ENCODE results near the gene ATP11A. TPM values are rescaled to one million over a fixed set of nuclear protein-coding genes. Genes with fewer than 3 reads are reported as not detected.

Gene ATP11A
- total and polyA plus RNA-seq, 2 experiments from 2014 or later, result 28.7 to 30.8 TPM

GRCh38 chr13:112769615-112770014 is 79.8 kb downstream of the ATP11A start:
- Histone ChIP-seq H4K20me1 (ENCODE audit: insufficient read depth, poor library complexity, severe bottlenecking) (peaks cover 18% of the 10 kb centered on the region), H3K4me3 (no peak overlapping the region), H3K27me3 (no peaks in the 10 kb centered on the region), H3K9me2 (replicated peaks; ENCODE audit: insufficient read depth) (no peaks in the 10 kb centered on the region), H3K4me2 (no peak overlapping the region), H3K9me3 (ENCODE audit: low read depth) (no peaks in the 10 kb centered on the region), H3K4me1 (ENCODE audit: insufficient read depth) (peaks cover 6% of the 10 kb centered on the region), H3K27ac (no peak overlapping the region), H3K79me2 (peaks cover 64% of the 10 kb centered on the region), H2AFZ (no peak overlapping the region), H3K36me3 (replicated peaks; ENCODE audit: insufficient read depth, low read depth) (no peaks in the 10 kb centered on the region)
- TF ChIP-seq EZH2phosphoT487 (IDR thresholded peaks at IDR 0.05; ENCODE audit: low read depth, severe bottlenecking, unreplicated experiment) (no peak), EZH2 (IDR thresholded peaks at IDR 0.05; ENCODE audit: borderline replicate concordance) (no peak), CTCF (IDR thresholded peaks at IDR 0.05; ENCODE audit: poor library complexity) (no peak)
- WGBS (ENCODE audit: low lambda C conversion rate, missing lambda C conversion rate), result 83% methylated on average over 18 of the region's 18 CpGs
- no peak for DNase-seq (ENCODE audit: low spot score)

GRCh38 chr13:112770504-112770903 is 80.7 kb downstream of the ATP11A start:
- Histone ChIP-seq H3K36me3 (replicated peaks; ENCODE audit: insufficient read depth, low read depth) (no peaks in the 10 kb centered on the region), H3K4me1 (ENCODE audit: insufficient read depth) (peaks cover 6% of the 10 kb centered on the region), H3K9me2 (replicated peaks; ENCODE audit: insufficient read depth) (no peaks in the 10 kb centered on the region), H3K9me3 (ENCODE audit: low read depth) (no peaks in the 10 kb centered on the region), H4K20me1 (ENCODE audit: insufficient read depth, poor library complexity, severe bottlenecking) (peaks cover 19% of the 10 kb centered on the region), H3K79me2 (peaks cover 66% of the 10 kb centered on the region), H2AFZ (no peak overlapping the region), H3K4me2 (no peak overlapping the region), H3K27me3 (no peaks in the 10 kb centered on the region), H3K27ac (no peak overlapping the region), H3K4me3 (no peak overlapping the region)
- TF ChIP-seq EZH2 (IDR thresholded peaks at IDR 0.05; ENCODE audit: borderline replicate concordance) (no peak), CTCF (IDR thresholded peaks at IDR 0.05; ENCODE audit: poor library complexity) (no peak), EZH2phosphoT487 (IDR thresholded peaks at IDR 0.05; ENCODE audit: low read depth, severe bottlenecking, unreplicated experiment) (no peak)
- DNase-seq (ENCODE audit: low spot score), result no peak
- WGBS (ENCODE audit: low lambda C conversion rate, missing lambda C conversion rate), result 86% methylated on average over 25 of the region's 26 CpGs

GRCh38 chr13:112771139-112771876 is 81.5 kb downstream of the ATP11A start:
- H4K20me1 ChIP-seq (ENCODE audit: insufficient read depth, poor library complexity, severe bottlenecking), result peaks cover 17% of the 10 kb centered on the region
- no peaks in the 10 kb centered on the region for H3K9me2 ChIP-seq (replicated peaks; ENCODE audit: insufficient read depth)
- DNase-seq (ENCODE audit: low spot score), result no peak
- no peaks in the 10 kb centered on the region for H3K27me3 ChIP-seq
- no peak overlapping the region for H2AFZ ChIP-seq
- H3K4me2 ChIP-seq, result no peak overlapping the region
- TF ChIP-seq CTCF (IDR thresholded peaks at IDR 0.05; ENCODE audit: poor library complexity) (no peak), EZH2phosphoT487 (IDR thresholded peaks at IDR 0.05; ENCODE audit: low read depth, severe bottlenecking, unreplicated experiment) (no peak), EZH2 (IDR thresholded peaks at IDR 0.05; ENCODE audit: borderline replicate concordance) (no peak)
- peaks cover 64% of the 10 kb centered on the region for H3K79me2 ChIP-seq
- H3K36me3 ChIP-seq (replicated peaks; ENCODE audit: insufficient read depth, low read depth), result no peaks in the 10 kb centered on the region
- no peak overlapping the region for H3K27ac ChIP-seq
- 84% methylated on average over 20 of the region's 20 CpGs for WGBS (ENCODE audit: low lambda C conversion rate, missing lambda C conversion rate)
- no peaks in the 10 kb centered on the region for H3K9me3 ChIP-seq (ENCODE audit: low read depth)
- H3K4me1 ChIP-seq (ENCODE audit: insufficient read depth), result peaks cover 6% of the 10 kb centered on the region
- H3K4me3 ChIP-seq, result no peak overlapping the region
